Measurements from ENCODE around the gene MAMDC2.

DNA sequence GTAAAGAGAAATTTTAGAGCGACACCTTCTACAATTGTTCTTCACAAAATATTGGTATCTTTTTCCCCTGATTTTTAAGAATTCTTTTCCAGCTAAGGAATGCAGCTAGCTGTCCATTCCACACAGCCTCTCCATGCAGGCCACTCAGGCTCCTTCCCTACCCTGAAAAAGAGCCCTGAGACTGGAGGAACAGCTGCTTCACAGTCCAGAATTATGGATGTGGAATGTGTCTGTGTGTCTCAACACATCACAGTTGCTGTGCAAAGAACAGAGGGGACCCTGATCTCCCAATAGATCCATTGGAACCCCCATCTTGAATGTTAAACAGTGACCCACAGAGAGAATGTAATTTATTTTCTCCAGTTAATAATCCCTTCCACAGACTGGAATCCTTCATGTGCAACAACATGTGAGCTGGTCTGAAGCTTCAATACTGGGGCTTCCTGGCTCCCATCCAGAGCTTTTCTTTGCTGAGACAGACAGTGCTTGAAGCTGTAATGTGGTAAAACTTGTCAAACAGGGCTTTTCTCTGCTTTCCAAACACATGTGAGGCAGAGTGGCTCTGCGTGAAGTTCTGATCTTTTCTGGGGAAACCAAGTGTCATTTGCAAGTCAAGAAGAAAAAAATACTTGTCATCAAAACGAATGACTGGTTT lies 161.8 kb downstream of the MAMDC2 start:
- TF ChIP-seq EZH2 (IDR thresholded peaks at IDR 0.05; ENCODE audit: low read length, missing control alignments), result no peak
- TF ChIP-seq, protein P1, sequence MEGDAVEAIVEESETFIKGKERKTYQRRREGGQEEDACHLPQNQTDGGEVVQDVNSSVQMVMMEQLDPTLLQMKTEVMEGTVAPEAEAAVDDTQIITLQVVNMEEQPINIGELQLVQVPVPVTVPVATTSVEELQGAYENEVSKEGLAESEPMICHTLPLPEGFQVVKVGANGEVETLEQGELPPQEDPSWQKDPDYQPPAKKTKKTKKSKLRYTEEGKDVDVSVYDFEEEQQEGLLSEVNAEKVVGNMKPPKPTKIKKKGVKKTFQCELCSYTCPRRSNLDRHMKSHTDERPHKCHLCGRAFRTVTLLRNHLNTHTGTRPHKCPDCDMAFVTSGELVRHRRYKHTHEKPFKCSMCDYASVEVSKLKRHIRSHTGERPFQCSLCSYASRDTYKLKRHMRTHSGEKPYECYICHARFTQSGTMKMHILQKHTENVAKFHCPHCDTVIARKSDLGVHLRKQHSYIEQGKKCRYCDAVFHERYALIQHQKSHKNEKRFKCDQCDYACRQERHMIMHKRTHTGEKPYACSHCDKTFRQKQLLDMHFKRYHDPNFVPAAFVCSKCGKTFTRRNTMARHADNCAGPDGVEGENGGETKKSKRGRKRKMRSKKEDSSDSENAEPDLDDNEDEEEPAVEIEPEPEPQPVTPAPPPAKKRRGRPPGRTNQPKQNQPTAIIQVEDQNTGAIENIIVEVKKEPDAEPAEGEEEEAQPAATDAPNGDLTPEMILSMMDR (conservative IDR thresholded peaks at IDR 0.05 in 1 of 2, IDR thresholded peaks at IDR 0.05 in 1 of 2; ENCODE audit: low read depth in 1 of 2, low read length in 2 of 2), result no peak
